ENCODE results near the gene GGT5.

GRCh38 chr22:24178021-24178431 is 66.9 kb downstream of the GGT5 start:
- TF ChIP-seq, protein P1, sequence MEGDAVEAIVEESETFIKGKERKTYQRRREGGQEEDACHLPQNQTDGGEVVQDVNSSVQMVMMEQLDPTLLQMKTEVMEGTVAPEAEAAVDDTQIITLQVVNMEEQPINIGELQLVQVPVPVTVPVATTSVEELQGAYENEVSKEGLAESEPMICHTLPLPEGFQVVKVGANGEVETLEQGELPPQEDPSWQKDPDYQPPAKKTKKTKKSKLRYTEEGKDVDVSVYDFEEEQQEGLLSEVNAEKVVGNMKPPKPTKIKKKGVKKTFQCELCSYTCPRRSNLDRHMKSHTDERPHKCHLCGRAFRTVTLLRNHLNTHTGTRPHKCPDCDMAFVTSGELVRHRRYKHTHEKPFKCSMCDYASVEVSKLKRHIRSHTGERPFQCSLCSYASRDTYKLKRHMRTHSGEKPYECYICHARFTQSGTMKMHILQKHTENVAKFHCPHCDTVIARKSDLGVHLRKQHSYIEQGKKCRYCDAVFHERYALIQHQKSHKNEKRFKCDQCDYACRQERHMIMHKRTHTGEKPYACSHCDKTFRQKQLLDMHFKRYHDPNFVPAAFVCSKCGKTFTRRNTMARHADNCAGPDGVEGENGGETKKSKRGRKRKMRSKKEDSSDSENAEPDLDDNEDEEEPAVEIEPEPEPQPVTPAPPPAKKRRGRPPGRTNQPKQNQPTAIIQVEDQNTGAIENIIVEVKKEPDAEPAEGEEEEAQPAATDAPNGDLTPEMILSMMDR (IDR thresholded peaks at IDR 0.05 in 4 of 5, conservative IDR thresholded peaks at IDR 0.05 in 1 of 5): no peak
- TF ChIP-seq POLR2A (IDR thresholded peaks at IDR 0.05): no peak
